Osteoblast (primary cell): ENCODE data around the gene SEC31A. TPM values are rescaled to one million over a fixed set of nuclear protein-coding genes. Genes with fewer than 3 reads are reported as not detected.
A peak's percentile ranks its signal among the peaks of the same experiment; 100 is the strongest.

Experiments used
- DNase-seq: peaks from one replicate; pipeline ENCODE4 v3.0.0; 2011; ENCODE audit warnings: low spot score, mixed read lengths; ENCODE audit not compliant: insufficient read length; ENCODE audit errors: missing footprints
- H2AFZ ChIP-seq: 2 replicates; pipeline ENCODE4 v1.6.0; 2011; ENCODE audit warnings: mild to moderate bottlenecking, low read length
- H3K27ac ChIP-seq: 2 replicates; pipeline ENCODE4 v1.5.1; 2011; ENCODE audit warnings: mild to moderate bottlenecking, low read depth, low read length, moderate library complexity
- H3K27me3 ChIP-seq: 2 replicates; pipeline ENCODE4 v1.6.0; 2012; ENCODE audit warnings: mild to moderate bottlenecking, control low read depth, inconsistent platforms, low read length, moderate library complexity; ENCODE audit not compliant: insufficient read depth
- H3K36me3 ChIP-seq: 2 replicates; pipeline ENCODE4 v1.5.1; 2011; ENCODE audit warnings: mild to moderate bottlenecking, low read length, control low read depth, moderate library complexity; ENCODE audit not compliant: insufficient read depth
- H3K4me1 ChIP-seq: 2 replicates; pipeline ENCODE4 v1.5.1; 2011; ENCODE audit warnings: mild to moderate bottlenecking, low read length, control low read depth, moderate library complexity; ENCODE audit not compliant: insufficient read depth
- H3K4me2 ChIP-seq: 2 replicates; pipeline ENCODE4 v1.6.0; 2011; ENCODE audit warnings: mild to moderate bottlenecking, low read length; ENCODE audit not compliant: insufficient read depth
- H3K4me3 ChIP-seq: fragments of 200-600 bp; sonication (generic); 3 replicates; pipeline ENCODE4 v1.5.1; 2012; ENCODE audit warnings: mild to moderate bottlenecking, low read length, inconsistent platforms; ENCODE audit not compliant: insufficient read depth
- H3K79me2 ChIP-seq: 2 replicates; pipeline ENCODE4 v1.6.0; 2012; ENCODE audit warnings: mild to moderate bottlenecking, low read length, control low read depth, inconsistent platforms; ENCODE audit not compliant: insufficient read depth
- H3K9me3 ChIP-seq: 2 replicates; pipeline ENCODE4 v1.5.1; 2011; ENCODE audit warnings: low read depth, low read length, control low read depth
- H4K20me1 ChIP-seq: 2 replicates; pipeline ENCODE4 v1.6.0; 2012; ENCODE audit warnings: mild to moderate bottlenecking, low read length, control low read depth; ENCODE audit not compliant: insufficient read depth
- total RNA-seq: library from RNA; depleted of rRNA; stranded (reverse); fragments of >200 nt; gene quantifications from 2 replicates; pipeline ENCODE4 v1.2.3, GENCODE V29; 2012
- TF ChIP-seq, protein P1 (sequence below): IDR thresholded peaks from 2 replicates; pipeline ENCODE4 v1.5.1; 2011; ENCODE audit warnings: mild to moderate bottlenecking, low read depth, low read length, moderate library complexity; ENCODE audit errors: extremely low read depth

Gene SEC31A
- total RNA-seq, 1 donor: 487 TPM

DNA sequence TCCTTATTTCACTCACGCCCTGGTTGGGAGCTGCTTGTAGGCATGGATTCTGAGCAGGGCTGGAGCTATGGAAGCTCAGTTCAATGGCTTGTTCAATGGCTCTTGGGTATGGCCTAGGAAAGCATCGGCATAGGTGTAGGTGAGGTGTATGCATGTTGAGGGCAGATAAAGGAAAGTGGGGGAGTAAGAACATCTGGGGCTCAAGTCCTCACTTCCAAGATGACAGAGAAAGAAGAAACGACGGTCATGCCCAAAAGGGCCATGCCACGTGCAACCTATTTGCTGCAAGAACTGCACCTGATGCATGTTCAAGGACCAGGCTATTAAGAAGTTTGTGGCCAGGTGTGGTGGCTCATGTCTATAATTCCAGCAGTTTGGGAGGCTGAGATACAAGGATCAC lies 115.7 kb downstream of the SEC31A start:
- no peak overlapping the region for H2AFZ ChIP-seq
- H3K9me3 ChIP-seq: no peaks in the 10 kb centered on the region
- no peak overlapping the region for H3K4me3 ChIP-seq
- DNase-seq: no peak
- H3K36me3 ChIP-seq: no peaks in the 10 kb centered on the region
- peaks cover 11% of the 10 kb centered on the region for H3K4me1 ChIP-seq
- peaks cover 2% of the 10 kb centered on the region for H3K27me3 ChIP-seq
- TF ChIP-seq, protein P1, sequence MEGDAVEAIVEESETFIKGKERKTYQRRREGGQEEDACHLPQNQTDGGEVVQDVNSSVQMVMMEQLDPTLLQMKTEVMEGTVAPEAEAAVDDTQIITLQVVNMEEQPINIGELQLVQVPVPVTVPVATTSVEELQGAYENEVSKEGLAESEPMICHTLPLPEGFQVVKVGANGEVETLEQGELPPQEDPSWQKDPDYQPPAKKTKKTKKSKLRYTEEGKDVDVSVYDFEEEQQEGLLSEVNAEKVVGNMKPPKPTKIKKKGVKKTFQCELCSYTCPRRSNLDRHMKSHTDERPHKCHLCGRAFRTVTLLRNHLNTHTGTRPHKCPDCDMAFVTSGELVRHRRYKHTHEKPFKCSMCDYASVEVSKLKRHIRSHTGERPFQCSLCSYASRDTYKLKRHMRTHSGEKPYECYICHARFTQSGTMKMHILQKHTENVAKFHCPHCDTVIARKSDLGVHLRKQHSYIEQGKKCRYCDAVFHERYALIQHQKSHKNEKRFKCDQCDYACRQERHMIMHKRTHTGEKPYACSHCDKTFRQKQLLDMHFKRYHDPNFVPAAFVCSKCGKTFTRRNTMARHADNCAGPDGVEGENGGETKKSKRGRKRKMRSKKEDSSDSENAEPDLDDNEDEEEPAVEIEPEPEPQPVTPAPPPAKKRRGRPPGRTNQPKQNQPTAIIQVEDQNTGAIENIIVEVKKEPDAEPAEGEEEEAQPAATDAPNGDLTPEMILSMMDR: no peak
- H3K27ac ChIP-seq: no peak overlapping the region
- H3K79me2 ChIP-seq: no peaks in the 10 kb centered on the region
- no peak overlapping the region for H3K4me2 ChIP-seq
- no peaks in the 10 kb centered on the region for H4K20me1 ChIP-seq

DNA sequence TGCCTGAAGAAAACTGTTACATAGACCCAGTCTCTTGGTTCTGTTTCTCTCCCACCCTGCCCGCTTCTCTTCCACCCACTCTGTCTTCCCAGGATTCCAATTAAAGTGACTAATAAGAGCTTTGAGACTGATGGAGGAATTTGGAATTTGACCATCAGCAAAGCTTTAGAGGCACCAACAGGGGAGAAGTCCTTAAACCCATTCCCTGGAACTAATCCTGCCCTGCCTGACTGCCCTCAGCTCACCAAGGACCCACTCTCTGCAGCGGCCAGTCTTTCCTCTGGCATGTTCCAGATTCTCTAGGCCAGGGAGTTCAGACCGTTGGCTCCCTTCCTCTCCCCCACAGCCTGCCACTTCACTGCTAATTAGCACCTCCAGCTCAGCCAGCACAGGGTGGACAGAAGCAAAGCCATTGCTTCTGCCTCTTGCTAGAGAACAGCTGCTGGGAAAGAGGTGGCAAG lies 116.2 kb downstream of the SEC31A start:
- Histone ChIP-seq H3K4me3 (no peak overlapping the region), H3K4me1 (peaks cover 11% of the 10 kb centered on the region), H4K20me1 (no peaks in the 10 kb centered on the region), H3K79me2 (no peaks in the 10 kb centered on the region), H3K9me3 (no peaks in the 10 kb centered on the region), H3K27me3 (peaks cover 2% of the 10 kb centered on the region), H3K4me2 (peak overlapping the region; percentile 26), H3K36me3 (no peaks in the 10 kb centered on the region), H2AFZ (no peak overlapping the region), H3K27ac (no peak overlapping the region)
- no peak for DNase-seq
- TF ChIP-seq, protein P1: no peak

DNA sequence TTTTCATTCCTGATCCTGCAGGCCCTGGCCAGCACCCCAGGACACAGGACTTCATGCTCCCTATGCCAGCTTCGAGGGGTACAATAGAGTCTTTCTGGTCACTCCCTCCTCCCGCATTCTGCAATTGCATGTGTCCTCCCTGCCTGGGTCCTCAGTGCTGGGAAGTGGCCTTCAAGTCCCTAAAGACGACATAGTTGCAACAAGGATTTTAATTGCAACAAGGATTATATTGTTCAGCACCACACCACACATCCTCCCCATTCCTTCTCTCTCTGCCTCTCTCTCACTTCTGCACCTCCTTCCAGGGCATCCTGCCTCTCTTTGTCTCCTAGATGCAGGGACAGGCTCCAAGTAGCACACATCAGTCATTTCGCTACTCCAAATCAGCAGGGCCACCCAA lies 117.9 kb downstream of the SEC31A start:
- TF ChIP-seq, protein P1: no peak

DNA sequence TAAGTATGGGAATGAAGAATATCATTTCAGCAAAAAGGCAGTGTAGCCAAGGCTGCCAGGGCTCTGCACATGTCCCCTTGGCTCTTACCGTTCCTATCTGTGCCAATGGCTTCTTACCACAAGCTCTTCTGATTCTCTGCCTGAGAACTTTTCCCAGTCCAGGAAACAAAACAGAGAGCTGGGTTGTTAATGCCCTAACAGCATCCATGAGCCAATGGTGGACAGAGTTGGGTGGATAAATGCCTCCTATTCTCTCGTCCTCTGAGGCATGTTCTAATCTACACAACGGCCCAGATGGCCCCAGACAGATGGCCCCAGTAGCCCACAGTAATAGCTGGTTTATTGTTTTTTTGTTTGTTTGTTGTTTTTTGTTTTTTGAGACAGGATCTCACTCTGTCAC lies 120.3 kb downstream of the SEC31A start:
- peaks cover 4% of the 10 kb centered on the region for H3K4me1 ChIP-seq
- H2AFZ ChIP-seq: no peak overlapping the region
- H3K27me3 ChIP-seq: peaks cover 6% of the 10 kb centered on the region
- no peaks in the 10 kb centered on the region for H3K9me3 ChIP-seq
- H4K20me1 ChIP-seq: no peaks in the 10 kb centered on the region
- TF ChIP-seq, protein P1: no peak
- no peak overlapping the region for H3K27ac ChIP-seq
- no peak overlapping the region for H3K4me3 ChIP-seq
- no peaks in the 10 kb centered on the region for H3K79me2 ChIP-seq
- no peak for DNase-seq
- H3K36me3 ChIP-seq: no peaks in the 10 kb centered on the region
- no peak overlapping the region for H3K4me2 ChIP-seq

More for the DNA sequence above, 117.9 kb downstream of the SEC31A start:
- no peak for DNase-seq
- no peaks in the 10 kb centered on the region for H4K20me1 ChIP-seq
- peaks cover 11% of the 10 kb centered on the region for H3K4me1 ChIP-seq
- H3K27me3 ChIP-seq: peaks cover 8% of the 10 kb centered on the region
- no peak overlapping the region for H2AFZ ChIP-seq
- no peaks in the 10 kb centered on the region for H3K9me3 ChIP-seq
- no peak overlapping the region for H3K4me2 ChIP-seq
- H3K36me3 ChIP-seq: no peaks in the 10 kb centered on the region
- no peaks in the 10 kb centered on the region for H3K79me2 ChIP-seq
- no peak overlapping the region for H3K4me3 ChIP-seq
- no peak overlapping the region for H3K27ac ChIP-seq

Other genes with a start within 250 kb of the SEC31A start
- 9.4 and 11.9 TPM in 2 replicates for gene SCD5, start 92.4 kb downstream of the SEC31A start, total RNA-seq
- gene THAP9, start 9.6 kb upstream of the SEC31A start, total RNA-seq: 3.2 and 3.3 TPM in 2 replicates
- 14.8 and 17.7 TPM in 2 replicates for gene LIN54, start 119.7 kb upstream of the SEC31A start, total RNA-seq
- gene COPS4, start 144.0 kb upstream of the SEC31A start, total RNA-seq: 79.3 TPM in 2 replicates
- 0.59 and 0.72 TPM in 2 replicates for gene PLAC8, start 223.6 kb upstream of the SEC31A start, total RNA-seq